ENCODE results near the gene KRT86.

- TF ChIP-seq BHLHE40 (IDR thresholded peaks at IDR 0.05; ENCODE audit: borderline replicate concordance) (no peak), FOXK2 (IDR thresholded peaks at IDR 0.05) (no peak), LEF1 (IDR thresholded peaks at IDR 0.05; ENCODE audit: borderline replicate concordance) (no peak), ARNT (IDR thresholded peaks at IDR 0.05) (no peak)
These were observed 40.1 kb downstream of the KRT86 start for GRCh38 chr12:52314511-52314910.
